ENCODE data around the gene GPR35. TPM values are rescaled to one million over a fixed set of nuclear protein-coding genes. Genes with fewer than 3 reads are reported as not detected.

Gene GPR35
- total RNA-seq, result 2.1 TPM
- long read RNA-seq, partial matches to known transcripts, result 0 of 1 reads
- long read RNA-seq, other reads (novel, unspliced or antisense), result 1 of 1 reads

GRCh38 chr2:240624950-240625621 lies at the start of gene GPR35:
TSS of gene GPR35 (plus strand) at chr2:240625480. CDS start at chr2:240629953, 4,473 bp downstream.
- intact Hi-C loops (cut with micrococcal nuclease), result no loop called here
- DNase-seq (peak; percentile 58), ATAC-seq (peak; percentile 40)

- intact Hi-C loops (cut with micrococcal nuclease), result no loop called here
- DNase-seq, result no peak
- no peak for ATAC-seq
These were observed 49.2 kb upstream of the GPR35 start for GRCh38 chr2:240576036-240576435.

GRCh38 chr2:240576436-240577205 lies 48.7 kb upstream of the GPR35 start:
- intact Hi-C loops (cut with micrococcal nuclease), result no loop called here
- DNase-seq (peak; percentile 30), ATAC-seq (no peak)

GRCh38 chr2:240577281-240578109 lies 47.8 kb upstream of the GPR35 start:
- ATAC-seq, result no peak
- intact Hi-C loops (cut with micrococcal nuclease), result no loop called here
- peak; percentile 27 for DNase-seq

- DNase-seq, result peak; percentile 35
- ATAC-seq, result peak; percentile 4
- intact Hi-C loops (cut with micrococcal nuclease), result no loop called here
These were observed 47.2 kb upstream of the GPR35 start for GRCh38 chr2:240578110-240578450.

- intact Hi-C loops (cut with micrococcal nuclease), result no loop called here
- no peak for DNase-seq
- no peak for ATAC-seq
These were observed 46.8 kb upstream of the GPR35 start for GRCh38 chr2:240578488-240578887.

GRCh38 chr2:240579071-240579762 lies 46.1 kb upstream of the GPR35 start:
- intact Hi-C loops (cut with micrococcal nuclease), result no loop called here
- DNase-seq, result peak; percentile 27
- ATAC-seq, result no peak

- intact Hi-C loops (cut with micrococcal nuclease), result no loop called here
- peak; percentile 74 for ATAC-seq
- peak; percentile 55 for DNase-seq
These were observed 45.3 kb upstream of the GPR35 start for GRCh38 chr2:240579771-240580614.

GRCh38 chr2:240581811-240582210 lies 43.5 kb upstream of the GPR35 start:
- no peak for ATAC-seq
- no peak for DNase-seq

GRCh38 chr2:240582781-240583180 lies 42.5 kb upstream of the GPR35 start:
- intact Hi-C loops (cut with micrococcal nuclease), result no loop called here
- no peak for DNase-seq
- ATAC-seq, result no peak

More at GRCh38 chr2:240581811-240582210, 43.5 kb upstream of the GPR35 start:
- intact Hi-C loops (cut with micrococcal nuclease), result no loop called here

- intact Hi-C loops (cut with micrococcal nuclease), result no loop called here
- no peak for ATAC-seq
- peak; percentile 8 for DNase-seq
These were observed 41.5 kb upstream of the GPR35 start for GRCh38 chr2:240583774-240584173.

- no peak for ATAC-seq
These were observed 40.7 kb upstream of the GPR35 start for GRCh38 chr2:240584486-240585031.

GRCh38 chr2:240585101-240585500 lies 40.2 kb upstream of the GPR35 start:
- no peak for ATAC-seq
- intact Hi-C loops (cut with micrococcal nuclease), result no loop called here

More at GRCh38 chr2:240584486-240585031, 40.7 kb upstream of the GPR35 start:
- DNase-seq, result peak; percentile 20
- intact Hi-C loops (cut with micrococcal nuclease), result no loop called here

GRCh38 chr2:240585681-240586197 lies 39.5 kb upstream of the GPR35 start:
- no peak for ATAC-seq
- intact Hi-C loops (cut with micrococcal nuclease), result no loop called here
- no peak for DNase-seq

More at GRCh38 chr2:240585101-240585500, 40.2 kb upstream of the GPR35 start:
- no peak for DNase-seq

GRCh38 chr2:240586198-240586918 lies 38.9 kb upstream of the GPR35 start, which contains the start of gene CAPN10:
TSS of gene CAPN10 (plus strand) at chr2:240586734. CDS start at chr2:240586912, 178 bp downstream.
- intact Hi-C loops (cut with micrococcal nuclease), result no loop called here
- peak; percentile 99 for DNase-seq
- ATAC-seq, result peak; percentile 95

- DNase-seq (peak; percentile 47), ATAC-seq (peak; percentile 23)
- intact Hi-C loops (cut with micrococcal nuclease), result no loop called here
These were observed 38.1 kb upstream of the GPR35 start for GRCh38 chr2:240586919-240587800.
